Type B pancreatic cell (in vitro differentiated cells): ENCODE data around the gene VIPR2. TPM values are rescaled to one million over a fixed set of nuclear protein-coding genes. Genes with fewer than 3 reads are reported as not detected.
"Not testable (repeated sequence)": the region's sequence is repeated elsewhere in the genome, so short reads cannot be mapped to it uniquely, and the experiment has no call there.

Experiments used
- DNase-seq: peaks from one replicate; pipeline ENCODE4 v3.0.0; 2021; ENCODE audit warnings: mixed read lengths; ENCODE audit not compliant: unreplicated experiment; ENCODE audit errors: extremely low spot score
- H3K27ac Mint-ChIP-seq: 2 replicates; pipeline ENCODE4 v1.8.0; 2021; ENCODE audit warnings: mild to moderate bottlenecking, mixed read lengths
- H3K27me3 Mint-ChIP-seq: 2 replicates; pipeline ENCODE4 v1.8.0; 2021; ENCODE audit warnings: mixed read lengths
- H3K36me3 Mint-ChIP-seq: 2 replicates; pipeline ENCODE4 v1.8.0; 2021; ENCODE audit warnings: mixed read lengths
- H3K4me1 Mint-ChIP-seq: one replicate; pipeline ENCODE4 v1.8.0; 2021; ENCODE audit warnings: mixed read lengths; ENCODE audit not compliant: unreplicated experiment
- H3K4me3 Mint-ChIP-seq: 2 replicates; pipeline ENCODE4 v1.8.0; 2021; ENCODE audit warnings: mild to moderate bottlenecking, mixed read lengths
- H3K9me3 Mint-ChIP-seq: 2 replicates; pipeline ENCODE4 v1.8.0; 2021; ENCODE audit warnings: mixed read lengths
- CTCF ChIP-seq: fragments of 200-600 bp; sonication (generic); conservative IDR thresholded peaks from 2 replicates; pipeline ENCODE4 v1.5.0; 2021; ENCODE audit warnings: antibody characterized with exemption, mild to moderate bottlenecking
- total RNA-seq: library from RNA; stranded (reverse); gene quantifications from 2 replicates; pipeline ENCODE4 v1.2.1, GENCODE V29; 2021; ENCODE audit warnings: low replicate concordance

VIPR2 gene
- total RNA-seq, 1 donor from 2014 or later = 0.31 TPM

- Mint-ChIP-seq H3K4me3 (no peak overlapping the region), H3K9me3 (peaks cover 6% of the 10 kb centered on the region), H3K4me1 (no peaks in the 10 kb centered on the region), H3K36me3 (no peaks in the 10 kb centered on the region), H3K27ac (no peak overlapping the region), H3K27me3 (no peaks in the 10 kb centered on the region)
- no peak for DNase-seq
- no peak for TF ChIP-seq CTCF
These were observed 43.3 kb upstream of the VIPR2 start for GRCh38 chr7:159188011-159188410.

GRCh38 chr7:159179241-159179640, 34.6 kb upstream of the VIPR2 start:
- H3K4me1 Mint-ChIP-seq = no peaks in the 10 kb centered on the region
- no peak for DNase-seq
- H3K27ac Mint-ChIP-seq = no peak overlapping the region
- no peaks in the 10 kb centered on the region for H3K36me3 Mint-ChIP-seq
- no peak overlapping the region for H3K4me3 Mint-ChIP-seq
- no peaks in the 10 kb centered on the region for H3K9me3 Mint-ChIP-seq
- no peaks in the 10 kb centered on the region for H3K27me3 Mint-ChIP-seq
- no peak for TF ChIP-seq CTCF

GRCh38 chr7:159177284-159177953, 32.8 kb upstream of the VIPR2 start:
- Mint-ChIP-seq H3K36me3 (no peaks in the 10 kb centered on the region), H3K27ac (no peak overlapping the region), H3K4me1 (no peaks in the 10 kb centered on the region), H3K27me3 (no peaks in the 10 kb centered on the region), H3K4me3 (no peak overlapping the region), H3K9me3 (no peaks in the 10 kb centered on the region)
- DNase-seq = no peak
- TF ChIP-seq CTCF = no peak

- H3K4me1 Mint-ChIP-seq = no peaks in the 10 kb centered on the region
- H3K27ac Mint-ChIP-seq = no peak overlapping the region
These were observed 31.1 kb upstream of the VIPR2 start for GRCh38 chr7:159175792-159176191.

GRCh38 chr7:159175100-159175499, 30.4 kb upstream of the VIPR2 start:
- H3K36me3 Mint-ChIP-seq, H3K9me3 Mint-ChIP-seq, DNase-seq, H3K4me1 Mint-ChIP-seq, H3K4me3 Mint-ChIP-seq, H3K27me3 Mint-ChIP-seq, H3K27ac Mint-ChIP-seq: not testable (repeated sequence)

More at GRCh38 chr7:159175792-159176191, 31.1 kb upstream of the VIPR2 start:
- no peak for DNase-seq
- no peak overlapping the region for H3K4me3 Mint-ChIP-seq
- H3K36me3 Mint-ChIP-seq = no peaks in the 10 kb centered on the region
- H3K27me3 Mint-ChIP-seq = no peaks in the 10 kb centered on the region
- TF ChIP-seq CTCF = no peak
- no peaks in the 10 kb centered on the region for H3K9me3 Mint-ChIP-seq

- no peak overlapping the region for H3K27ac Mint-ChIP-seq
These were observed 27.7 kb upstream of the VIPR2 start for GRCh38 chr7:159172400-159172799.

More at GRCh38 chr7:159172400-159172799, 27.7 kb upstream of the VIPR2 start:
- DNase-seq = no peak
- H3K36me3 Mint-ChIP-seq = no peaks in the 10 kb centered on the region
- H3K4me1 Mint-ChIP-seq = no peaks in the 10 kb centered on the region
- no peaks in the 10 kb centered on the region for H3K27me3 Mint-ChIP-seq
- TF ChIP-seq CTCF = no peak
- no peaks in the 10 kb centered on the region for H3K9me3 Mint-ChIP-seq
- H3K4me3 Mint-ChIP-seq = no peak overlapping the region
